Activated CD4-positive, alpha-beta T cell treated with anti-CD3 and anti-CD28 coated beads for 4 hours (primary cell): ENCODE measurements around the gene ADARB2.

Experiments
- DNase-seq, 2 donors: peaks; one replicate each; pipeline ENCODE4 v3.0.0-alpha.2; 2020

Gene ADARB2

GRCh38 chr10:1560535-1561192 is 176.7 kb downstream of the ADARB2 start:
- no peak for DNase-seq

- DNase-seq, result no peak
Measured at GRCh38 chr10:1559761-1560160, 177.6 kb downstream of the ADARB2 start.

- DNase-seq, result no peak
Measured at GRCh38 chr10:1559311-1559710, 178.0 kb downstream of the ADARB2 start.

- DNase-seq, result no peak
Measured at GRCh38 chr10:1558906-1559305, 178.4 kb downstream of the ADARB2 start.

- no peak for DNase-seq
Measured at GRCh38 chr10:1557081-1557480, 180.2 kb downstream of the ADARB2 start.

- no peak for DNase-seq
Measured at GRCh38 chr10:1556496-1556895, 180.8 kb downstream of the ADARB2 start.

- no peak for DNase-seq
Measured at GRCh38 chr10:1553951-1554350, 183.4 kb downstream of the ADARB2 start.

- no peak for DNase-seq
Measured at GRCh38 chr10:1552881-1553670, 184.2 kb downstream of the ADARB2 start.

- DNase-seq, result no peak
Measured at GRCh38 chr10:1552406-1552805, 184.9 kb downstream of the ADARB2 start.

GRCh38 chr10:1551636-1552338 is 185.5 kb downstream of the ADARB2 start:
- no peak for DNase-seq

GRCh38 chr10:1550616-1551015 is 186.7 kb downstream of the ADARB2 start:
- no peak for DNase-seq

- DNase-seq, result no peak
Measured at GRCh38 chr10:1550291-1550595, 187.1 kb downstream of the ADARB2 start.

GRCh38 chr10:1549591-1550290 is 187.6 kb downstream of the ADARB2 start:
- no peak for DNase-seq

- no peak for DNase-seq
Measured at GRCh38 chr10:1548596-1548995, 188.7 kb downstream of the ADARB2 start.

GRCh38 chr10:1548146-1548545 is 189.2 kb downstream of the ADARB2 start:
- DNase-seq, result no peak

- no peak for DNase-seq
Measured at GRCh38 chr10:1546431-1547110, 190.8 kb downstream of the ADARB2 start.

- DNase-seq, result no peak
Measured at GRCh38 chr10:1545524-1545923, 191.8 kb downstream of the ADARB2 start.

- no peak for DNase-seq
Measured at GRCh38 chr10:1544929-1545328, 192.4 kb downstream of the ADARB2 start.

GRCh38 chr10:1544209-1544673 is 193.1 kb downstream of the ADARB2 start:
- no peak for DNase-seq

- DNase-seq, result no peak
Measured at GRCh38 chr10:1543596-1543995, 193.7 kb downstream of the ADARB2 start.

- DNase-seq, result no peak
Measured at GRCh38 chr10:1542941-1543340, 194.4 kb downstream of the ADARB2 start.

GRCh38 chr10:1540144-1540543 is 197.2 kb downstream of the ADARB2 start:
- no peak for DNase-seq

- DNase-seq, result no peak
Measured at GRCh38 chr10:1539216-1539615, 198.1 kb downstream of the ADARB2 start.
